OCI-LY1 (cell line): Measurements from ENCODE around the gene GMDS.

Source experiments
- H2AFZ ChIP-seq: fragments of 200-600 bp; sonication (generic), shearing (Covaris generic); 2 replicates; pipeline ENCODE4 v1.6.0; 2014; ENCODE audit warnings: antibody characterized with exemption, mild to moderate bottlenecking, low read length
- H3F3A ChIP-seq: fragments of 200-600 bp; sonication (generic), shearing (Covaris generic); 2 replicates; pipeline ENCODE4 v1.6.0; 2014; ENCODE audit warnings: mild to moderate bottlenecking, antibody characterized with exemption, low read length, moderate library complexity; ENCODE audit not compliant: insufficient read depth
- H3K27ac ChIP-seq: fragments of 200-600 bp; sonication (generic); 2 replicates; pipeline ENCODE4 v1.5.1; 2014; ENCODE audit warnings: low read length, mixed run types, mild to moderate bottlenecking, low read depth; ENCODE audit not compliant: poor library complexity, severe bottlenecking
- H3K27me3 ChIP-seq: fragments of 200-600 bp; sonication (generic); 2 replicates; pipeline ENCODE4 v1.6.0; 2014; ENCODE audit warnings: antibody characterized with exemption, mild to moderate bottlenecking, low read length, moderate library complexity; ENCODE audit not compliant: insufficient read depth
- H3K36me3 ChIP-seq: fragments of 200-600 bp; sonication (generic); 2 replicates; pipeline ENCODE4 v1.6.1; 2014; ENCODE audit warnings: mild to moderate bottlenecking, antibody characterized with exemption, low read length, moderate library complexity, mixed read lengths; ENCODE audit not compliant: insufficient read depth
- H3K4me1 ChIP-seq: fragments of 200-600 bp; sonication (generic); 2 replicates; pipeline ENCODE4 v1.5.1; 2014; ENCODE audit warnings: mild to moderate bottlenecking, low read length, moderate library complexity; ENCODE audit not compliant: insufficient read depth, severe bottlenecking
- H3K4me2 ChIP-seq: fragments of 200-600 bp; sonication (generic), shearing (Covaris generic); 2 replicates; pipeline ENCODE4 v1.6.1; 2014; ENCODE audit warnings: low read length
- H3K4me3 ChIP-seq: fragments of 200-600 bp; sonication (generic); 2 replicates; pipeline ENCODE4 v1.5.1; 2014; ENCODE audit warnings: low read length, low read depth, mild to moderate bottlenecking, mixed read lengths; ENCODE audit not compliant: poor library complexity, severe bottlenecking
- H3K79me2 ChIP-seq: fragments of 200-600 bp; shearing (Covaris generic); 2 replicates; pipeline ENCODE4 v1.6.1; 2016; ENCODE audit warnings: mixed run types, low read length, mixed read lengths; ENCODE audit not compliant: insufficient read depth
- H3K9ac ChIP-seq: fragments of 200-600 bp; sonication (generic), shearing (Covaris generic); 2 replicates; pipeline ENCODE4 v1.6.1; 2014; ENCODE audit warnings: mild to moderate bottlenecking, low read length, mixed read lengths
- H3K9me2 ChIP-seq: fragments of 200-600 bp; sonication (generic), shearing (Covaris generic); 2 replicates; pipeline ENCODE4 v1.6.1; 2014; ENCODE audit warnings: low read depth, mild to moderate bottlenecking, low read length, mixed read lengths
- H3K9me3 ChIP-seq: fragments of 200-600 bp; shearing (Covaris generic); 2 replicates; pipeline ENCODE4 v1.6.1; 2014; ENCODE audit warnings: low read length, mixed read lengths
- H4K20me1 ChIP-seq: fragments of 200-600 bp; sonication (generic), shearing (Covaris generic); 2 replicates; pipeline ENCODE4 v1.6.0; 2016; ENCODE audit warnings: mild to moderate bottlenecking, low read length; ENCODE audit not compliant: insufficient read depth
- CTCF ChIP-seq: fragments of 200-600 bp; sonication (generic), shearing (Covaris generic); IDR thresholded peaks from 2 replicates; pipeline ENCODE4 v1.5.1; 2017; ENCODE audit warnings: mild to moderate bottlenecking, antibody characterized with exemption, low read length, moderate library complexity, mixed read lengths
- EZH2 ChIP-seq: fragments of 200-600 bp; sonication (generic), shearing (Covaris generic); IDR thresholded peaks from 2 replicates; pipeline ENCODE4 v1.8.0; 2017; ENCODE audit warnings: borderline replicate concordance, mixed run types, mild to moderate bottlenecking, antibody characterized with exemption, low read length, moderate library complexity, mixed read lengths

The GMDS gene

GRCh38 chr6:1597924-1598323, 647.5 kb downstream of the GMDS start:
- no peaks in the 10 kb centered on the region for H3K79me2 ChIP-seq
- TF ChIP-seq EZH2: no peak
- TF ChIP-seq CTCF: no peak
- no peak overlapping the region for H2AFZ ChIP-seq
- no peaks in the 10 kb centered on the region for H3K36me3 ChIP-seq
- H3K27me3 ChIP-seq: peaks cover 12% of the 10 kb centered on the region; the same call in 1 of the 2 replicates
- H3K27ac ChIP-seq: no peak overlapping the region
- H3K4me3 ChIP-seq: no peak overlapping the region
- H3F3A ChIP-seq: no peaks in the 10 kb centered on the region
- no peaks in the 10 kb centered on the region for H3K9me3 ChIP-seq
- H3K9ac ChIP-seq: no peak overlapping the region
- no peaks in the 10 kb centered on the region for H4K20me1 ChIP-seq
- no peaks in the 10 kb centered on the region for H3K9me2 ChIP-seq
- no peak overlapping the region for H3K4me2 ChIP-seq
- no peaks in the 10 kb centered on the region for H3K4me1 ChIP-seq

- Histone ChIP-seq H2AFZ (no peak overlapping the region), H3K9me2 (no peaks in the 10 kb centered on the region), H3K9ac (no peak overlapping the region)
Measured at GRCh38 chr6:1597121-1597744, 648.2 kb downstream of the GMDS start.

GRCh38 chr6:1596088-1596852, 649.1 kb downstream of the GMDS start:
- peak; percentile 95 for TF ChIP-seq CTCF
- no peak for TF ChIP-seq EZH2
- Histone ChIP-seq H3K27me3 (peaks cover 12% of the 10 kb centered on the region; the same call in 1 of the 2 replicates), H3K27ac (no peak overlapping the region), H3K4me1 (no peaks in the 10 kb centered on the region), H3K4me2 (no peak overlapping the region), H3K9me3 (no peaks in the 10 kb centered on the region), H3K9ac (no peak overlapping the region), H3F3A (no peaks in the 10 kb centered on the region), H3K9me2 (no peaks in the 10 kb centered on the region), H3K36me3 (no peaks in the 10 kb centered on the region), H4K20me1 (no peaks in the 10 kb centered on the region), H3K4me3 (no peak overlapping the region), H2AFZ (no peak overlapping the region), H3K79me2 (no peaks in the 10 kb centered on the region)

More at GRCh38 chr6:1597121-1597744, 648.2 kb downstream of the GMDS start:
- TF ChIP-seq CTCF: no peak
- no peak for TF ChIP-seq EZH2
- Histone ChIP-seq H4K20me1 (no peaks in the 10 kb centered on the region), H3K4me2 (no peak overlapping the region), H3K27me3 (peaks cover 12% of the 10 kb centered on the region; the same call in 1 of the 2 replicates), H3K27ac (no peak overlapping the region), H3K4me3 (no peak overlapping the region), H3F3A (no peaks in the 10 kb centered on the region), H3K79me2 (no peaks in the 10 kb centered on the region), H3K4me1 (no peaks in the 10 kb centered on the region), H3K9me3 (no peaks in the 10 kb centered on the region), H3K36me3 (no peaks in the 10 kb centered on the region)
